ENCODE results near the gene LTB4R2. TPM values are rescaled to one million over a fixed set of nuclear protein-coding genes. Genes with fewer than 3 reads are reported as not detected.

LTB4R2 gene
- total and polyA plus RNA-seq, 4 donors: 1.4 to 3.6 (median 2.9) TPM

- H3K27me3 ChIP-seq (ENCODE audit: control insufficient read depth, insufficient read depth, low read length): peaks cover 3% of the 10 kb centered on the region
- H3K4me1 ChIP-seq (ENCODE audit: control insufficient read depth, insufficient read depth, low read length): peaks cover 37% of the 10 kb centered on the region
- peaks cover 39% of the 10 kb centered on the region for H3K36me3 ChIP-seq (ENCODE audit: control insufficient read depth, insufficient read depth, low read length)
- H3K9me3 ChIP-seq (ENCODE audit: control insufficient read depth, insufficient read depth, low read length): no peaks in the 10 kb centered on the region
- no peak for DNase-seq (ENCODE audit: low read depth in 4 of 6, low spot score in 6 of 6)
- 19% methylated on average over 4 of the region's 5 CpGs for WGBS (ENCODE audit: insufficient coverage)
- peak overlapping the region; percentile 13 for H3K4me3 ChIP-seq (ENCODE audit: low read depth, low read length)
- H3K27ac ChIP-seq (ENCODE audit: low read depth, low read length): no peak overlapping the region
Measured at GRCh38 chr14:24310265-24310645, 315 bp downstream of the LTB4R2 start.

DNA sequence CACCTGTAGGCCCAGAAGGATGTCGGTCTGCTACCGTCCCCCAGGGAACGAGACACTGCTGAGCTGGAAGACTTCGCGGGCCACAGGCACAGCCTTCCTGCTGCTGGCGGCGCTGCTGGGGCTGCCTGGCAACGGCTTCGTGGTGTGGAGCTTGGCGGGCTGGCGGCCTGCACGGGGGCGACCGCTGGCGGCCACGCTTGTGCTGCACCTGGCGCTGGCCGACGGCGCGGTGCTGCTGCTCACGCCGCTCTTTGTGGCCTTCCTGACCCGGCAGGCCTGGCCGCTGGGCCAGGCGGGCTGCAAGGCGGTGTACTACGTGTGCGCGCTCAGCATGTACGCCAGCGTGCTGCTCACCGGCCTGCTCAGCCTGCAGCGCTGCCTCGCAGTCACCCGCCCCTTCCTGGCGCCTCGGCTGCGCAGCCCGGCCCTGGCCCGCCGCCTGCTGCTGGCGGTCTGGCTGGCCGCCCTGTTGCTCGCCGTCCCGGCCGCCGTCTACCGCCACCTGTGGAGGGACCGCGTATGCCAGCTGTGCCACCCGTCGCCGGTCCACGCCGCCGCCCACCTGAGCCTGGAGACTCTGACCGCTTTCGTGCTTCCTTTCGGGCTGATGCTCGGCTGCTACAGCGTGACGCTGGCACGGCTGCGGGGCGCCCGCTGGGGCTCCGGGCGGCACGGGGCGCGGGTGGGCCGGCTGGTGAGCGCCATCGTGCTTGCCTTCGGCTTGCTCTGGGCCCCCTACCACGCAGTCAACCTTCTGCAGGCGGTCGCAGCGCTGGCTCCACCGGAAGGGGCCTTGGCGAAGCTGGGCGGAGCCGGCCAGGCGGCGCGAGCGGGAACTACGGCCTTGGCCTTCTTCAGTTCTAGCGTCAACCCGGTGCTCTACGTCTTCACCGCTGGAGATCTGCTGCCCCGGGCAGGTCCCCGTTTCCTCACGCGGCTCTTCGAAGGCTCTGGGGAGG is 985 bp downstream of the LTB4R2 start, which contains the start of gene LTB4R:
TSS of gene LTB4R (plus strand) at position 857 of the 959 bp plus-strand sequence. CDS start 4,150 bp downstream, outside the sequence.
- H3K27me3 ChIP-seq (ENCODE audit: control insufficient read depth, insufficient read depth, low read length): peaks cover 10% of the 10 kb centered on the region
- 15% methylated on average over 99 of the region's 99 CpGs for WGBS (ENCODE audit: insufficient coverage)
- peak within 1 kb of the TSS; percentile 13 for H3K4me3 ChIP-seq (ENCODE audit: low read depth, low read length)
- peak in 4 of 6 donors; percentile 44 to 85 (median 68) for DNase-seq (ENCODE audit: low read depth in 4 of 6, low spot score in 6 of 6)
- H3K27ac ChIP-seq (ENCODE audit: low read depth, low read length): peak within 1 kb of the TSS; percentile 47
- H3K36me3 ChIP-seq (ENCODE audit: control insufficient read depth, insufficient read depth, low read length): peaks cover 32% of the 10 kb centered on the region
- H3K4me1 ChIP-seq (ENCODE audit: control insufficient read depth, insufficient read depth, low read length): peaks cover 42% of the 10 kb centered on the region
- no peaks in the 10 kb centered on the region for H3K9me3 ChIP-seq (ENCODE audit: control insufficient read depth, insufficient read depth, low read length)

- Histone ChIP-seq H3K4me1 (ENCODE audit: control insufficient read depth, insufficient read depth, low read length) (peaks cover 45% of the 10 kb centered on the region), H3K9me3 (ENCODE audit: control insufficient read depth, insufficient read depth, low read length) (no peaks in the 10 kb centered on the region), H3K27ac (ENCODE audit: low read depth, low read length) (peak overlapping the region; percentile 47), H3K4me3 (ENCODE audit: low read depth, low read length) (no peak overlapping the region), H3K36me3 (ENCODE audit: control insufficient read depth, insufficient read depth, low read length) (peaks cover 21% of the 10 kb centered on the region), H3K27me3 (ENCODE audit: control insufficient read depth, insufficient read depth, low read length) (peaks cover 18% of the 10 kb centered on the region)
- WGBS (ENCODE audit: insufficient coverage): no CpG with 5 or more reads among the region's 1 CpG
- DNase-seq (ENCODE audit: low read depth in 4 of 6, low spot score in 6 of 6): no peak
Measured at GRCh38 chr14:24311837-24312615, 2.1 kb downstream of the LTB4R2 start.

GRCh38 chr14:24312736-24313507 is 3.0 kb downstream of the LTB4R2 start:
- peaks cover 27% of the 10 kb centered on the region for H3K27me3 ChIP-seq (ENCODE audit: control insufficient read depth, insufficient read depth, low read length)
- no peak overlapping the region for H3K27ac ChIP-seq (ENCODE audit: low read depth, low read length)
- H3K4me1 ChIP-seq (ENCODE audit: control insufficient read depth, insufficient read depth, low read length): peaks cover 42% of the 10 kb centered on the region
- H3K9me3 ChIP-seq (ENCODE audit: control insufficient read depth, insufficient read depth, low read length): no peaks in the 10 kb centered on the region
- 82% methylated on average over 7 of the region's 9 CpGs for WGBS (ENCODE audit: insufficient coverage)
- peaks cover 12% of the 10 kb centered on the region for H3K36me3 ChIP-seq (ENCODE audit: control insufficient read depth, insufficient read depth, low read length)
- no peak overlapping the region for H3K4me3 ChIP-seq (ENCODE audit: low read depth, low read length)
- DNase-seq (ENCODE audit: low read depth in 4 of 6, low spot score in 6 of 6): no peak

DNA sequence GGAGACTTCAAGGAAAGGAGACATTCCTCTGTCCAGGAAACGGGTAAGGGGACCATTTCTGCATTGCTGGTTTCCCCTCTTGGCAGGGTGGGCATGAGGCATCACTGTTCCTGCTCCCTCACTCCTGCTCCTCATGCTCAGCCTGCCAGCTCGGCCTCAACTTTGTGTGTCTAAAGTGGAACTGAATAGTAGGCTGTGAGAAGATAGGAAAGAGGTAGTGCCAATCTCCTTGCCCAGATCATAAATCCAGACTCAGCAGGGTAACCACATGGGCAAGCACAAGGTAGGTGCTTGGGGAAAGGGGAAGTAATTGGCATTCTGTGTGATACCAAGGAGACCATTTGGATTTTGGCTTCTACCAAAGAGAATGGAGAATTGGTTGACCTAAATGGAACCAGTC is 4.0 kb downstream of the LTB4R2 start:
- Histone ChIP-seq H3K27ac (ENCODE audit: low read depth, low read length) (no peak overlapping the region), H3K9me3 (ENCODE audit: control insufficient read depth, insufficient read depth, low read length) (no peaks in the 10 kb centered on the region), H3K4me3 (ENCODE audit: low read depth, low read length) (no peak overlapping the region), H3K27me3 (ENCODE audit: control insufficient read depth, insufficient read depth, low read length) (peaks cover 37% of the 10 kb centered on the region), H3K36me3 (ENCODE audit: control insufficient read depth, insufficient read depth, low read length) (peaks cover 12% of the 10 kb centered on the region), H3K4me1 (ENCODE audit: control insufficient read depth, insufficient read depth, low read length) (peaks cover 42% of the 10 kb centered on the region)
- WGBS (ENCODE audit: insufficient coverage): 63% methylated on average over 1 of the region's 2 CpGs
- DNase-seq (ENCODE audit: low read depth in 4 of 6, low spot score in 6 of 6): peak in 1 of 6 donors; percentile 55

DNA sequence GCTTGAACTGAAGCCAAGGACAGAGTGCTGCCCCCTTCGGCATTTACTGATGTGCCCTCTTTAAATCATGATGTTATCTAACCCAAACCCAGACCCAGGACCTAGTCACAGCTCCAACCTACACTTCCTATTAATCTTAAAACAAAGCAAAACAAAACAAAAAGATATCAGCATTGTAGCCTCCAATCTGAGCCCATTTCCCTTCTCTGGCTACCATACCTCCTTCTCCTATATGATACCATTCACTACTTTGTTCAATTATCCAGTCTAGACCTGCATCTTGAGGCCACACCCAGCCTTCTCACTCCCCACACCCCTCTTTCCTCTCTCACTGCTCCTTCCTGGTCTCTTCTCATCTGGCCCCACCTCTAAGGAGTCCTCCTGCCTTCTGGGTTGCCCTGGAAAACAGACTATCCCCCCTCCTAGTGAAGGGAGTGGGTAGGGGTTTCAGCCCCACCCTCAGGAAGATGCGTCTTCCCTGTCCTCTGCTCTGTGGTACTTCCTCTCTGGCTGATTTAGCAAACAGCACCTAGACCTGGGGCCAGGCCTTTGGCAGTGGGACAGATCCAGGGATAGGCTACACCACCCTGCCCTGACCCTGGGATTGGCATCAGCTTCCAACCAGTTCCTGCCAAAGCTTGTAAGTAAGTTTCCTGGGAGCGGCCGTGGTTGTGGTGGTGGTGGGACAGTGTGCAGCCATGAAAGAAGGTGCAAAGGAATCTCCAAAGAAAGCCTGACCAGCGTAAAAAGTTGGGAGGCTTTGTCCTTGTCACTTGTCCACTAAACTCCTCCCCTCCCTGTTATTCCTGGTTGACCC is 4.6 kb downstream of the LTB4R2 start:
- no peak for DNase-seq (ENCODE audit: low read depth in 4 of 6, low spot score in 6 of 6)
- WGBS (ENCODE audit: insufficient coverage): 74% methylated on average over 3 of the region's 5 CpGs

DNA sequence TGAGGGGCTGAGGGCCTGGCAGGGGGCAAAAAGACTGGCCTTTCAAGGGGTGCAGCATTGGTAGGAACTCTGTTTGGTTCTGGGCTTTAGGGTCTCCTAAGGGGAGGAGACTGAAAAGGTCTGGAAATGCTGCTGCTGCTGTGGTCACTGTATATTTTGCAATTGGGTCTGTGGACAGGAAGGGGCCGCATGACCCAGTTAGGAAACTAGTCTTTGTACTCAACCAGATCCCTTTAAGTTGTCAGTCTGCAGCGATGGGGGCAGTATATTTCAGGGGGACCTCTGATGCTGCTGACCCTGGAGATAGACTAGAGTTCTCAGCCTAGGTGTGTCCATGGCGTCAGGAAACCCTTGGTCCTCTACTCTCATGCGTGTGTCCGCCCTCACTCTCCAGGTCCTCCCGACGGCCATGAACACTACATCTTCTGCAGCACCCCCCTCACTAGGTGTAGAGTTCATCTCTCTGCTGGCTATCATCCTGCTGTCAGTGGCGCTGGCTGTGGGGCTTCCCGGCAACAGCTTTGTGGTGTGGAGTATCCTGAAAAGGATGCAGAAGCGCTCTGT is 5.4 kb downstream of the LTB4R2 start:
- H3K36me3 ChIP-seq (ENCODE audit: control insufficient read depth, insufficient read depth, low read length): peaks cover 5% of the 10 kb centered on the region
- peaks cover 51% of the 10 kb centered on the region for H3K27me3 ChIP-seq (ENCODE audit: control insufficient read depth, insufficient read depth, low read length)
- 90% methylated on average over 9 of the region's 10 CpGs for WGBS (ENCODE audit: insufficient coverage)
- DNase-seq (ENCODE audit: low read depth in 4 of 6, low spot score in 6 of 6): no peak
- peaks cover 33% of the 10 kb centered on the region for H3K4me1 ChIP-seq (ENCODE audit: control insufficient read depth, insufficient read depth, low read length)
- no peak overlapping the region for H3K4me3 ChIP-seq (ENCODE audit: low read depth, low read length)
- H3K27ac ChIP-seq (ENCODE audit: low read depth, low read length): no peak overlapping the region
- no peaks in the 10 kb centered on the region for H3K9me3 ChIP-seq (ENCODE audit: control insufficient read depth, insufficient read depth, low read length)

More for the DNA sequence above, 4.6 kb downstream of the LTB4R2 start:
- no peaks in the 10 kb centered on the region for H3K9me3 ChIP-seq (ENCODE audit: control insufficient read depth, insufficient read depth, low read length)
- peaks cover 44% of the 10 kb centered on the region for H3K27me3 ChIP-seq (ENCODE audit: control insufficient read depth, insufficient read depth, low read length)
- H3K4me1 ChIP-seq (ENCODE audit: control insufficient read depth, insufficient read depth, low read length): peaks cover 40% of the 10 kb centered on the region
- H3K36me3 ChIP-seq (ENCODE audit: control insufficient read depth, insufficient read depth, low read length): peaks cover 10% of the 10 kb centered on the region
- H3K4me3 ChIP-seq (ENCODE audit: low read depth, low read length): no peak overlapping the region
- no peak overlapping the region for H3K27ac ChIP-seq (ENCODE audit: low read depth, low read length)

DNA sequence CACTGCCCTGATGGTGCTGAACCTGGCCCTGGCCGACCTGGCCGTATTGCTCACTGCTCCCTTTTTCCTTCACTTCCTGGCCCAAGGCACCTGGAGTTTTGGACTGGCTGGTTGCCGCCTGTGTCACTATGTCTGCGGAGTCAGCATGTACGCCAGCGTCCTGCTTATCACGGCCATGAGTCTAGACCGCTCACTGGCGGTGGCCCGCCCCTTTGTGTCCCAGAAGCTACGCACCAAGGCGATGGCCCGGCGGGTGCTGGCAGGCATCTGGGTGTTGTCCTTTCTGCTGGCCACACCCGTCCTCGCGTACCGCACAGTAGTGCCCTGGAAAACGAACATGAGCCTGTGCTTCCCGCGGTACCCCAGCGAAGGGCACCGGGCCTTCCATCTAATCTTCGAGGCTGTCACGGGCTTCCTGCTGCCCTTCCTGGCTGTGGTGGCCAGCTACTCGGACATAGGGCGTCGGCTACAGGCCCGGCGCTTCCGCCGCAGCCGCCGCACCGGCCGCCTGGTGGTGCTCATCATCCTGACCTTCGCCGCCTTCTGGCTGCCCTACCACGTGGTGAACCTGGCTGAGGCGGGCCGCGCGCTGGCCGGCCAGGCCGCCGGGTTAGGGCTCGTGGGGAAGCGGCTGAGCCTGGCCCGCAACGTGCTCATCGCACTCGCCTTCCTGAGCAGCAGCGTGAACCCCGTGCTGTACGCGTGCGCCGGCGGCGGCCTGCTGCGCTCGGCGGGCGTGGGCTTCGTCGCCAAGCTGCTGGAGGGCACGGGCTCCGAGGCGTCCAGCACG is 6.1 kb downstream of the LTB4R2 start:
- Histone ChIP-seq H3K36me3 (ENCODE audit: control insufficient read depth, insufficient read depth, low read length) (peaks cover 5% of the 10 kb centered on the region), H3K4me1 (ENCODE audit: control insufficient read depth, insufficient read depth, low read length) (peaks cover 26% of the 10 kb centered on the region), H3K4me3 (ENCODE audit: low read depth, low read length) (no peak overlapping the region), H3K9me3 (ENCODE audit: control insufficient read depth, insufficient read depth, low read length) (no peaks in the 10 kb centered on the region), H3K27me3 (ENCODE audit: control insufficient read depth, insufficient read depth, low read length) (peaks cover 51% of the 10 kb centered on the region), H3K27ac (ENCODE audit: low read depth, low read length) (no peak overlapping the region)
- DNase-seq (ENCODE audit: low read depth in 4 of 6, low spot score in 6 of 6): peak in 1 of 6 donors; percentile 21
- 29% methylated on average over 70 of the region's 70 CpGs for WGBS (ENCODE audit: insufficient coverage)
